ENCODE data around the gene CPLX1.
A peak's percentile ranks its signal among the peaks of the same experiment; 100 is the strongest.
"Not testable (repeated sequence)": the region's sequence is repeated elsewhere in the genome, so short reads cannot be mapped to it uniquely, and the experiment has no call there.

The CPLX1 gene

DNA sequence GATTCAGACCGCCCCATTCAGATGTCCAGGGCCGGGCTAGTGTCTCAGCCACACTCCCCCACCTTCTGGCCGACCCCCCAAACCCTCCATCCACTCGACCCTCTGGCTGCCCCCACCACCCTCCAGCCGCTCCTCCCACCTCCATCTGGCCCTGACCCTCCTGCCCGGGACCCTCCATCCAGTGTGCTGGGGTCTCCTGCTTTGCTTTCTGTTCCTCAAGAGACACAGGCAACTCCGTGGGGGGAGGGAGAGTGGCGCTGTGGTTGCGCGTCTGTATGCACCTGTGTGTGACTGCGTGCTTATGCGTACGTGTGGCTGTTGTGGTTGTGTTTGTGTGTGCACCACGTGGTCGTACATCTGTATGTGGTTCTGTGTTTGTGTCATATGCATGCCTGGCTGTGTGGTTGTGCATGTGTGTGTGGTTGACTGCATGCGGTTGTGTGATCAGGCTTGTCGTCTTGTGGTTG, 33.3 kb downstream of the CPLX1 start:
- DNase-seq (ENCODE audit: low read depth in 2 of 2), result no peak

DNA sequence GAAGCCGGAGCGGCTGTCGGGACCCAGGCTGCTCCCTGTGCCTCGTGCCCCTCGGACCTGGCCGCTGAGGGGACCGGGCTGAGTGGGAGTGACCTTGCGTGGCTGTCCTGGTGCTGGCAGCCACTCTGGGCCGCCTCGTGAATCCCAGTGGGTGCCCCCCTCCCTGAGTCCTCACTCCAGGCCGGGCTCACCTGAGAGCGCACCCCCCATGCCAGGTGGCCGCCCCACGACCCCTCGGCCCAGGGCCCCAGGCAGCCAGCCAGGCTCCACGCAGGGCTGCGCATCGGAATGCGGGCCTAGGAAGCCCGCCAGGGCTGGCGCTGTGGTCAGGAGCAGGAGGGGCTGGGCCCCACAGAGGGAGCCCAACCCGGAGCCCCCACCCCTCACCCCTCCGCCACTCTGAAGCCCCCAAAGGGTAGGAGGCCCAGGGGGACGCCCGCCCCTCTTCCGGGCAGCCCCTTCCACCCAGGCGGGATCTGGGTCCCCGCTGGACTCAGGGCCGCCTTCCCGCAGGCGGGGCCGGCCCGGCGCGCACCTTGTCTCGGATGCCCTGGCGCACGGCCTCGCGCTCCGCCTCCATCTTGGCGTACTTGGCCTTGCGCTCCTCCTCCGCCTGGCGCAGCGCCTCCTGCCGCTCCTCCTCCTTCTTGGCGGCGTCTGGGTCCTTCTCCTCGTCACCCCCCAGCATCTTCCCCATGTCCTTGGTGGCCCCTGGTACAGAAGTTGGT, 33.9 kb downstream of the CPLX1 start:
- DNase-seq (ENCODE audit: low read depth in 2 of 2), result no peak

DNA sequence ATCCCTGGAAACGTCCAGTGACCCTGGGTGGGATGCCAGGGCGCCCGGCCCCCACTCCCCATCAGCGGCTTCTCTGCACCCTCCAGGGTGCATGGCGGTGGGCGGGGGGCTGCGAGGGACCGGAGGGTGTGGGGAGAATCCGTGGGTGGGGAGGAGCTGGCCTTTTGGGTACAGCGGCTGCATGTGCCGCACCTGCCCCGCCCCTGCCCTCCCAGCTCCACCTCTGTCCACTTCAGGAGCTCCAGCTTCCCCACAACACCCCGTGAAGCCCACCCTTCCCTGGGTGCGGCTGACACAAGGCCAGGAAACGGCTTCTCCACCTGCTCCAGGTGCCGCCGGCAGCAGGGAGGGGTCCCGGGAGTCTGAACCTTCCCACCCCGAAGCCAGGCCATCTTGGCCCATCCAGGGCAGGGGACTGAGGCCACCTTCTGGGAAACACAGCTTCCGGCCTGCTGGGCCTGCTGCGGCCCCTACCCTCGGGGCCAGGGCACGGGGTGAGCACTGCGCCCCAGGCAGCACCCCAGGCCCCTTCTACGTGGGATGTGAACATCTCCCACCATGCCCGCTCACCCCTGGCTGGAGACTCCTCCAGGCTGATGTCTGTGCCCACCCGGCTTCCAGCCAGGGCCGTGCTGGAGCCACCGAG, 34.6 kb downstream of the CPLX1 start:
- DNase-seq (ENCODE audit: low read depth in 2 of 2), result no peak

DNA sequence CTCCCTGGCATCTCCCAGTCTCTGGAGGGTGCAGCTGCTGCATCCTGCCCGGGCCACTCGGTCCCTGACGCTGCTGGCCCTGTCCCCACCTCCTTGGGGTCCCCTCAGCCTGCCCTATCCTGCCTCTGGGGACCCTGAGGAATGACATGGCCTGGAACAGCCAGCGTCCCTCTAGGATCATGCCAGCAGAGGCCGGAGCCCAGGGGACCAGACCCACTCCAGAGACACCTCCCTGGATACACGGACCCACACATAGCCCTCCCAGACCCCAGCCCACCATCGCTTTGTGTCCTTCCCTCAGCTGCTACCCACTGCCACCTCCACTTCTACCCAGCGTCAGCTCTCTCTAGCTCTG, 35.5 kb downstream of the CPLX1 start:
- DNase-seq (ENCODE audit: low read depth in 2 of 2), result no peak

DNA sequence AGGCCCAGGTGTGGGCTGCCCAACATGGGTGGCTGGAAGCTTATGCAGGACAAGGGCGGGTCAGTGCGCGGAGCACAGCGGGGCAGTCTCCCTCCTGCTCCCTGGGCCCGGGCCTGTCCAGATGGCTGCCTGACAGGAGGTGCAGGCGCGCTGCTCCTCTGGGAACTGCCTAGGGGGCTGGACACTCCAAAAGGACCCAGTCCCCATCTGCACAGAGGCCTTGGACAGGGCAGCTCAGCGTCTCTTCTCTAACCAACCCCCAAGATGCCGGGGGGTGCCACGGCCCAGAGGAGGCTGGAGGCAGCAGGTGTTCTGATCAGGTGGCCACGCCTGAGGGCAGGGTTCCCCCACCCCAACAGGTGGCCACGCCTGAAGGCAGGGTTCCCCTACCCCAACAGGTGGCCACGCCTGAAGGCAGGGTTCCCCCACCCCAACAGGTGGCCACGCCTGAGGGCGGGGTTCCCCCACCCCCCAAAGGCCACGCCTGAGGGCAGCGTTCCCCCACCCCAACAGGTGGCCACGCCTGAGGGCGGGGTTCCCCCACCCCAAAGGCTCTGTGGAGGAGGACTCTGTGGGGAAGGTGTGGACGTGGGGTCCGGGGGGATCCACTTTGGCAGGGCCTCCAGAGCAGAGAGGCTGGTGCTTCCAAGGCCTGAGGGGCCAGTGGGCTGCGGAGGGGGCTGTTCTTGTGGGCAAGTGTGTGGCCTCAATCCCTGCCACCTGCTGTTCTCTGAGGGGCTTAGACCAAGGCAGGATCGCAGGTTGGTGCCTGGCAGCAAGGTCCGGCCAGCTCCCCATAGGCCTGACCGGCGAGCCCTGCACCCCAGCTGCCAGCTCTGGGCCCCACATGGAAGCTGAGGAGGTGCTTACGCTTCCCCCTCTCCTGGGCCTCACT, 36.1 kb downstream of the CPLX1 start:
- no peak for DNase-seq (ENCODE audit: low read depth in 2 of 2)

DNA sequence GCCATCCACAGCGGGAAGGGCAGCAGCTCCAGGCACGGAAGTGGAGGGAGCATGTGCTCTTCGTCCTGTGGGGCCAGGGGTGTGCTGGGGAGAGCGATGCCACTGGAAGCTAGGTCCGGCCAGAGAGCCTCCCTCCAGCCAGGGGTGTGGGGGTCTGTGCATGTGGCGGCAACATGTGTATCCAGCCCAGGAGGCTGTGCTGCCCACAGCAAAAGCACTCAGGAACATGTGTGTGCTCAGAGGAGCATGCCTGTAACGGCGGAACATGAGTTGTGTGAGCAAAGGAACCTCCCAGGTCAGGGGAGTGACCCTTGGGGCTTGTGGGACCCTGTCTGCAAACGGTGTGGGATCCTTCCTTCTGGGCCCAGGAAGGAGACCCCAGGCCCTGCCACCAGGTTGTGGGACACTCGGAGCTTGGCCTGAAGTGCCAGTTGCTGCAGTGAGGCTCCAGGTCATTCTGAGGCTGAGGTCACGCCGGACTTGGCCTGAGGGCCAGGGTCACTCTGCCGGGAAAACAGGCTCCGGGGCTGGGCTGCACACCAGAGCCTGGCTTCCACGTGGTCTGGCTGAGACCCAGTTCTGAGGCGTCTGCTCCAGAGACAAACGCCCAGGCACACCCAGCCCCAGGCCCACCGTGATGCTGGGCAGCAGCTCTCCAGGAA, 37.2 kb downstream of the CPLX1 start:
- no peak for DNase-seq (ENCODE audit: low read depth in 2 of 2)

DNA sequence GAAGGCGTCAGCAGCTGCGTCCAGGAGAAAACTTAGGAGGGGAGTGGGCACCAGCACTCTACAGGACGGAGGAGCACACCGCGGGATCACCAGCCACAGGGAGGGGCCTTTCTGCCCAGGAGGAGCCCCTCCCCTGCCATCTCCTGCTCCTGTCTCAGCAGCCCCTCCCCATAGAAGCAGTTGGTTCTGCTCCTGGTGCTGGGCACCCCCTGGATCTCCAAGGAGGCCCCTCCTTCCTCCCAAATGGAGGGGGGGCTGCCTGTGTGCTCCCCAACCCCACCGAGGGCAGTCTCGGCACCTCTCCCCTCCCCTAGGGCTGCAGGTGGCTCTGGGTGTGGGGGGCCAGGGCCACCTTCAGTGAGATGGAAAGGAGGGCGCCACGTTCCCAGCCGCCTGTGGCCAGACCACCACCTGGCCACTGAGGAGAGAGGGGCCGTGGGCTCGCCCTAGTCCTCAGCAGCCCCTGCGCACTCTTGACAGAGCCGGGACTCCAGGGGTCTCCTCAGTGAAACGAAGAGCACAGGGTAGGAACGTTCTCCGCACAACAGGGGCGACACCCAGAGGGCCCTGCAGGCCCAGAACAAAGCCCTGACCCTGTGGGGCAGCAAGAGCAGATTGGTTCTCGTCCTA, 37.8 kb downstream of the CPLX1 start:
- no peak for DNase-seq (ENCODE audit: low read depth in 2 of 2)

DNA sequence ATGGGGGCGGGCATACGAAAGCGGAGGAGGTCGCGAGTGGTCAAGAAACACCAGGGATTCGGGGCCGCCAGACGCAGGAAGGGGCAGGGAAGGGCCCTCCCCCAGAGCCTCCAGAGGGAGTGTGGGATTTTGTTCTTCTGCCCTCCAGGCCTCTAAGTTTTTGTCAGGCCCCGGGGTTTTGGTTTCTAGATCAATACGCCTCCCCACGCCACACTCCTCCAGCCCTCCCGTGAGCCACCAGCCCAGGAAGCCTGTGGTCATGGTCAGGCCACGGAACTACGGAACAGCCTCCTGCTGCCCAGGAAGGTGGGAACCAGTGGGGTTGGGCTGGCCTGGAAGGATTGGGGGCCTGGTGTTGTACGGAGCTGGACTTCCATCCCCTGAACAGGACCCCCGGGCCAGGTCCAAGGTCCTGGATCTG, 38.4 kb downstream of the CPLX1 start:
- no peak for DNase-seq (ENCODE audit: low read depth in 2 of 2)

DNA sequence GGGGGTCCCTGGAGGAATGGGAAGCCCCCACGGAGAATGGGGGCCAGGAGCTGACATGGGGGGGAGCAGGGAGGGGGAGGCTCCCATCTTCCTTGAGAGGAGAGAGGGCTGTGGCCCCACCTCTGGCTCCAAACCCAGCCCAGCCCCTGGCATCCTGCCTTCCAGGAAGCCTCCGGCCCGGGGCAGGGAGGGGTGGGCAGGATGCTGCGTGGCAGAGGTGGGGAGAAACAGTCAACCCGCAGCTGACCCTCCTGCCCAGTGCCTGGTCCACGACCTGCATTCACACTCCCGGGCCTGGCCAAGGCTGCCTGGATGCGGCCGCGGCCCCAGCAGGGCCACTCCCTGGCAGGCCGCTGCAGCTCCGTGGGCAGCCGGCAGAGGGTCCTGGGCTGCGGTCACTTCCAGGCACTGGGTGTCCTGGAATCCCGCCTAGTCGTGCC, 39.0 kb downstream of the CPLX1 start:
- DNase-seq (ENCODE audit: low read depth in 2 of 2), result no peak

DNA sequence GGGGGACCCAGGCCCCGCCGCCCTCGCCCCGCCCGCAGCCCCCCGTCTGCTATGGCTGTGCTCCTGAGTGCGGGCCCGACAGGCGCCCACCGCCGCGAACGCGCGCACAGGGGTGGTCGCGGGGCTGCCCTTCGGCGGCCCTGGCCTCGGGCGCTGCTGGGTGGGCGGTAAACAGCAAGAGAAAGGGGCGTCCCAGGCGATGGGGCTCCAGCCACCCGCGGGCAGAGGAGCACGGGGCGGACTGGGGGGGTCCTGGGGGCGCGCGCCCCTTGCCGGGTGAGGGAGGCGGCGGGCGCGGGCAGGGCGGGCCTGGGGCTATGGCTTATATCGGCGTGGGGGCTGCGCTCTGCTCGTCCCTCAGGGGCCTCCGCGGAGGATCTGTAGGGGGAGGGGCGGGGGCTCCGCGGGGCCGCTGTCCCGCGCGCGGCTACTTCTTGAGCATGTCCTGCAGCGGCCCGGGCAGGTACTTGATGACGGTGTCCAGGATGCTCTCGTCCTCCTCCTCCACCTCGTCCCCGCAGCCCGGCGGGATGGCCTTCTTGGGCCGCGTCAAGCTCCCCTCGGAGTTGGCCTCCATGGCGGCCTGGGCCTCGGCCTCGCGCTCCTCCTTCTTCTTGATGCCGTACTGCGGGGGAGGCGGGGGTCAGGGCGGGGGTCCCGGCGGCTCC, 39.7 kb downstream of the CPLX1 start:
- no peak for DNase-seq (ENCODE audit: low read depth in 2 of 2)

DNA sequence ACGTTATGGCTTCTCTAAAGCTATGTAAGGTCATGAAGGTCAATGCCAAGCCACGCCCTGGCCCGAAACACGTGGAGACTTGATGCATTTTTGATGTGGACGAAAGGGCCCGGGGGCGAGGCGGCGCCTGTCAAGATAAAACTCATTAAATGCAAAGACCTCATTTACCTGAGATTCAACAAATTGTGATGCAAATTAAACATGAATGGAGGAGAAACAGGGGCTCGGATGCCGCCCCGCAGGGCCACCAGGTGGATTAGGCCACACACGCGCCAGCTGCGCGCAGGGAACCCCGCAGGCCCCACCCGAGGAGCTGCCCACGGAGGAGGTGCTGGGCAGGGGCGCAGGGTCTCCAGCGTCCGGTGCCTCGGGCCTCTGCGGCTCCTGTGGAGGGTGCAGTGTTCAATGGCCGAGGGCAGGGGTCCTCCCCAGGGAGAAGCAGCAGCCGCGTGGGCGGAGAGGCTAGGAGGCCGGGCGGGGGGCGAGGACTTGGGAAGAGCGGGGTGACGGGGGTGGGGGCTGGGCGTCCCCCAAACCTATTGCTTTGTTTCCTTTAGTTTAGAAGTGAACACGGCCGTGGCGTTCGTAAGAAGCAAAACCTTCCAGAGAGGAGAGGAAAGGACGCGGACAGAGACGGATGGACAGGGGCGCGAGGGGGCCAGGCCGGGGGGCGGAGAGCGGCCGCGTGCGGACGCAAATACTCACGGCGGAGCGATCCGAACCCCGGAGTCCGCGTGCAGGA, 40.4 kb downstream of the CPLX1 start:
- DNase-seq (ENCODE audit: low read depth in 2 of 2), result no peak

DNA sequence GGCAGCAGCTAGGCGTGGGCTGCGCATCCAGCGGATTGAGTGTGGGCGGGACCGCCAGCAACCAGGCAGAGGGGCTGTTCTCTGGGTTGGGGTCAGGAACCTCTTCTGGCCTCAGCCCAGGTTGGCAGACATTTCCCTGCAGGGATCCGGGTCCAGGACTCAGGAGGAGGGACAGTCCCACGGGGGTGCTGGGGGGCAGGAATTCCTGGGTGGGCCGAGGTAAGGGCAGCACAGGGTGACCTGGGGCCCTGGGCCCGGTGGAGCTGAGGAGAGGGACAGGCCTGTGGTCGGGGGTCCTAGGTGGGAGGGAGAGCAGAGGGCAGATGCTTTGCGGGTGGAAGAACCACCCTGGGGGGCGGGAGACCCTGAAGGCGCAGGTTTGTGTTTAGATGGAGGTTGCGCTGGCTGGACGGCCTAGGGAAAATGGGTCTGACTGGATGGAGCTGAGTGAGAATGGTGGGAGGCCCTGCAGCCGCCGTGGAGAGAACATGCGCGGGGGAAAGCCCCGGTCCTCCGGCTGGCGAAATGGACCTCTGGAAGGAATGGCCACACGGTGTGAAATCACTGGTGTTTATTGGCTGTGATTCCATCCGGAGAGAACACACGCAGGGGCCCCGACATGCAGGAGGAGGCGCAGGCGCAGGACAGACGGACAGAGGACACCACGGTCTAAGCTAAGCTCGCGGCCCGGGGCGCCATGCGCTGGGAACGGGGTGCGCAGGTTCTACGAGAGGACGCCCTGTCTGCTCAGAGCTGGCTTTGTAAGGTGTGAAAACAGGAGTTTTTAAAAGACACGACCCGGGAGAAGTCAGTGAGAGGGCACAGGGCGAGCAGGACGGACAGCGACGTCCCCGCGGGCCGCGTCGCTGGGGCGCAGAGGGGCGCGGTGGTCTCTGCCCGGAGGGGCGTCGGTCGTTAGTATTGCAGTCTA, 41.3 kb downstream of the CPLX1 start:
- no peak for DNase-seq (ENCODE audit: low read depth in 2 of 2)

DNA sequence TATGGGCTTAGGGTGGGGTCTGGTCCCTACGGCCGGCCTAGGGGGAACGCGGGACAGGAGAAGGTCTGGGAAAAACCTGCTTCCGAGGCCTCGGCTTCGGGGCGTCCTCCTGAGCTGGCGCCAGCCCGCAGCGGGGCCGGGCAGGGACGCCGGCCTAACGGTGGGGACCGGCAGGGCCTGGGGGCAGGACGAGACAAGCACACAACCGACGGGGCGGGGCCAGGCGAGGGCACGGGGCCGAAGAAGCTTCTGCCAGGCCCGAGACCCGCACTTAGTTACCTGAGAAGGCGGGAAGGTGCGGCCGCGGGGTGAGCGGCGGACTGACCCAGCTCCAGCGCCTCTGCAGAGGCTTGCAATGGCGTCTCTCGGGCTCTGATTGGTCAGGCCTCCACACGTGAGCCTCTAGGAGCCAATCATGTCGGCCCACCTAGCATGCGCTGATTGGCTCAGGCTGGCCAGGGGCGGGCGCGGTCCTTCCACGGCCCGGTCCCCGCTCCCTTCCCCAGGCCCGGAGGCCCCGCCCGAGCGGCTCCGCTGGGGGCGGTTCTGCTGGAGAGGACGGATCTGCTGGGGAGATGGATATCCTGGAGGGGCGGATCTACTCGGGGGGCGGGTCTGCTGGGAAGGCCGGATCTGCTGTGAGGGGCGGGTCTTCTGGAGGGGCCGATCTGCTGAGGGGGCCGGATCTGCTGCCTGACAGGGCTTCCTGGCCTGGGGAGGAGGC, 44.3 kb downstream of the CPLX1 start:
- peak; percentile 95 to 97 for DNase-seq (ENCODE audit: low read depth in 2 of 2)

DNA sequence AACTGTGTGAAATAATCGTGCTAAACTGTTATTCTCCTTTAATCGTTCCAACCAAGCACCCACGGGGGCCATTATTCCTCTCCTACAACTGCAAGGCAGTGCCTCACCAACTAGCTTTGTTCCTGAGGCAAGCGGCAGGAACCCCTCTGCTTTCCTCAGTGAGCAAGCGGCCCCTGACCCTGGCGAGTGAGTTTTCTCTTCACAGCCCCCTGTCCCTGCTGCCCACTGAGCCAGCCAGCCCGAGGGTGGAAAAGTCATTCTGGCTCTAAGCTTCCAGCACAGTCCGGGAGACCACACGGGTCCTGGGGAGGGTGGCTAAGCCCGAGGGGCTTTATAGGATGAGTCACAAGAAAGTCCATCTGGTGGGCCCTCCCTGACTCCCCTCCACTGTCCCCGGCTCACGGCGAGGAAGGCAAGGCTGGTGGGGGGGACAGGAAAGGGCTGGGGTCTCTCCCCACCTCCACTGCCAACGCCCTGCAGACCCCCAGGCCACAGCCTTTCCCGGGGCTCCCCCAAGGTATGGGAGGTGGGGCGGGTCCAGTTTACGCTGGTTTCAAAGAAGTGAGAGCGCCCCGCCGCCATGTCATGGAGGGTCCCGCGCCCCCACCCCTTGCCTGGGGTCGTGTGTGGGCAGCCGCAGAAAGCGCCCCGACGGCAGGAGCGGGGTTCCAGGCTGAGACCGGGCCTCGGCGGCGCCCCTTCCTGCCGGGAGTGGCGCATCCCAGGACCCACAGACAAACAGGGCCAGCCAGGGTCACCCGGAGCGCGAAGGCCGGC, 45.0 kb downstream of the CPLX1 start:
- no peak for DNase-seq (ENCODE audit: low read depth in 2 of 2)

DNA sequence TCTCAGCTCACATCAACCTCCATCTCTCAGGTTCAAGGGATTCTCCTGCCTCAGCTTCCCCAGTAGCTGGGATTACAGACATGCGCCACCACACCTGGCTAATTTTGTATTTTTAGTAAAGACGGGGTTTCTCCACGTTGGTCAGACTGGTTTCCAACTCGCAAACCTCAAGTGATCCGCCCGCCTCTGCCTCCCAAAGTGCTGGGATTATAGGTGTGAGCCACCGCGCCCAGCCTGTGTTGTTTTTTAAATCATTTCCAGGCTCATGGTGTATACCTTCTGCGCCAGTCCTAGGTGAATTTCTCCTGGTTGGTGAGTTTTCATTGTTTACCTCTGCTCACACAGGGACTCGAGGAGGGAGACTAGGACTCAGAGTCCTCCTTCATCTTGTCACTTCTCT, 45.7 kb downstream of the CPLX1 start:
- not testable (repeated sequence) for DNase-seq (ENCODE audit: low read depth in 2 of 2)

DNA sequence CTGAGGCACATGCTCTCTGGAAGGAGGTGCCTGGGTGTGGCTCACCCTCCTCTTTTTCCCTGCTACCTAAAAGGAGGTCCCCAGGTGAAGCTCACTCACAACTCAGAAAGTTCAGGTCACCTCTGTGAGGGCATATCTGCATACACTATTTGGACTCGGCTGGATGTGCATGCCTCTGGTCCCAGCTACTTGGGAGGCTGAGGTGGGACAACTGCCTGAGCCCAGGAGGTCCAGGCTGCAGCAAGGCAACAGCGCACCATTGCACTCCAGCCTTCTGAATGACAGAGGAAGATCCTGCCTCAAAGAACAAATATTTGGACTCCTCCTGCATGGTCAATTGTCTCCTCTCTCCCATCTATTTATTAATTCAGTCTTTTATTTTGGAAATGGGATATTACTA, 46.4 kb downstream of the CPLX1 start:
- no peak for DNase-seq (ENCODE audit: low read depth in 2 of 2)

DNA sequence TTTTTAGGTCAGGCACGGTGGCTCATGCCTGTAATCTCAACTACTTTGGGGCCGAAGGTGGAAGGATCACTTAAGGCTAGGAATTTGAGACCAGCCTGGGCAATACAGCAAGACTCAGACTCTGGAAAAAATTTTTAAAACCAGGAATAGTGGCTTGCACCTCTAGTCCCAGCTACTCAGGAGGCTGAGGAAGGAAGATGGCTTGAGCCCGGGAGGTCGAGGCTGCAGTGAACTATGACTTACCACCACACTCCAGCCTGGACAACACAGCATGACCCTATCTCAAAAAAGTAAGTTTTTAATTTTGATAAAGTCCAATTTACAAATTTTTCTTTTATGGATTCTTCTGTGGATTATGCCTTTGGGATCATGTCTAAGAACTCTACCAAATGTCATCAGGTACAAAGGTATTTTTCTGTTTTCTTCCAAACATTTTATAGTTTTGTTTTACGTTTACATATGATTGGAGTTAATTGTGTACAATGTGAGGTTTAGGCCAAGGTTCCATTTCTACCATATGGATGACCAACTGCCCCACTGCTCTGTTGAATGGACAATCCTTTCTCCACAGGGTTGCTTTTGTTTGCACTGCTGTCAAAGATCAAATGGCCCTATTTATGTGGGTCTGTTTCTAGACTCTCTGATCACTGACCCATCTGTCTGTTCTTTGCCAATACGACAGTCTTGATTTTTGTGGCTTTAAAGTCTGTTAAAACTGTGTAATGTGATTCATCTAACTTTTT, 48.2 kb downstream of the CPLX1 start:
- DNase-seq (ENCODE audit: low read depth in 2 of 2), result no peak
